Cerebellar cortex (tissue), 1 donor: ENCODE results near the gene SFRP2.
A peak's percentile ranks its signal among the peaks of the same experiment; 100 is the strongest.

Source experiments
- DNase-seq: peaks from one replicate; pipeline ENCODE4 v3.0.0-alpha.2; 2015; ENCODE audit warnings: low spot score

The SFRP2 gene

GRCh38 chr4:153794006-153794405, 5.1 kb upstream of the SFRP2 start:
- no peak for DNase-seq

DNA sequence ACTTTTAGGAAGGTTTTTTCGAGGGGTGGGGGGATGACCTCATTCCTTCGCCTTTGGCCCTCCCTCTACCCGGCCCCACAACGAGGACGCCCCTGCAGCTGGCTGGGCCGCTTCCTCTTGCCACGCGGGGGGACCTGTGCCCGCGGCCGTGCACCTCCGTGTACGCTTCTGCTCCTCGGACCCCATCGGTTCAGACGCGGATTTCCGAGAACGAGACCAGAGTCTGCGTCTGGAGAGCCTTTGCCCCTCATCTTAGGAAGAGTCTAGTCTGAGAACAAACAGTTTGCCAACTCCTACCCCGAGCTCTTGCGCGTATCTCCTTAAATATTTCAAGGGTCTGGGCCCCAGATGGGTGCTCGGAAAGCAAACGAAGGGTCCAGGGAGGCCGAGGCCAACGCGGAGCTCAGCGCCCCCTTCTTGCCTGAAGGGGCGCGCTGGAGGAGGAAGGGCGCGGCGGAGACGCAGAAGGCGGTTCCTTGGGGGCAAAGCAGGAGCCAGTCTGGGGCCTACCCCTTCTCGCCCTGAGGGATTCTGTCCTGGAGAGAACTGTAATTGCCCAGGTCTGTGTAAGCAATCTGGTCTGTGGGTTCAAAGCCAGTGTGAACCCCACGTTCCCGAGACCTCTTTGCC, 3.9 kb upstream of the SFRP2 start:
- DNase-seq = no peak

DNA sequence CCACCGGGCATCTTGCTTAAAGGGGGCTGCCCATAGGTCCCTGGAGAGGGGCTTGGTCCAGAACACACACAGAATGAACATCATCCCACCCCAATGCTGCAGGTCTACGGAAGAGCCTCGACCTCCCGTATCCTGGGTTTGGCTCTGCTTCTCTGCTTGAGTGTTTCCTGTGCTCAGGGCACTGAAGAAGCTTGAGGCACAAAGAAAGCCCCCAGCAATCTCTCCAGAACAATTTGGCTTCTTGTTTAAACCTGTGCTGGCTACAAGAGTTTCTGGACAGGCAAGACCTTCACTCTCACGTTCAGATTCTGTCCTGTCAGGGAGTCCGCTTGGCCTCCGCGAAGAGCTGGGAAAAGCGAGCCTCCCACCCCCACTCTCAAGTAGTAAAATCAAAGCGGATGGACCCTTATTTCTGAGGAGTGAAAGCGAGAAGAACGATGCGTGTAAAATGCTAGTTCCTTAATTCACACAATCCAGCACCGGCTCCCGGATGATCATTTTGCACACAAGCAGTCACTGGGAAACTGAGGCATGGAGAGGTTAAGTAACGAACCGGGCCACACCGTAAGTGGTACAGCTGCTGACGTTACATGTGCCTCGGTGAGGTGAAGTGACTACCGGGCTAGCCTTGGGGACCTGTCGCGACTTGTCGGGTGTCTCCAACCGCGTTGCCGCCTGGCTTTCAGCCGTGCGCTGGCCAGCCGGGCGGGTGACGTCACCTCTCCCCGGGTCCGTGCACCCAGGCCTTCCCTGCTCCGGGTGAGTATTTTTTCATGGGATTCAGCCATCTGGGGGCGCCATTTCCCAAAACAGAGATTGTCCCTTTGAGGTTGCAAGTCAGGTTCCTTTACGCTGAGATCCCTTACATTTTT, 3.1 kb upstream of the SFRP2 start:
- DNase-seq = peak; percentile 7

- no peak for DNase-seq
These were observed 2.2 kb upstream of the SFRP2 start for GRCh38 chr4:153790962-153791551.

DNA sequence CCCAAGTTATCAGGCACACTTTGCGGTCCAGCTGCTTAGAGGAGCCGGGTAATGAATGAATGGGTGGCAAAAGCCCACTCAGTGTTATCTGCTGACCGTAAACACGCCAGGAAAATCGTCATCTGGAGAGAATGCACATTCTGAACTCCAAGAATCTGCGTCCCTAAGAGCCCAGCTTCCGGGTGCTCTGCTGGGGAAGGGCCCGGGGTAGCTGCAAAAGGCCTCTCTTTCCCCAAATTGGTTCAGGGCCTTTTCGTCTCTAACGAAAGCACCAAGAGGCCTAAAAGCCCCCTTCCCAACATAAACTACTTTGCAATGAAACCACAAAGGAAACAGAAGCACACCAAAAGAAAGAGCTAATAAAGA, 1.6 kb upstream of the SFRP2 start:
- DNase-seq = no peak

GRCh38 chr4:153789741-153790499, 1.0 kb upstream of the SFRP2 start:
- DNase-seq = no peak

GRCh38 chr4:153788051-153788412, 851 bp downstream of the SFRP2 start:
- no peak for DNase-seq

DNA sequence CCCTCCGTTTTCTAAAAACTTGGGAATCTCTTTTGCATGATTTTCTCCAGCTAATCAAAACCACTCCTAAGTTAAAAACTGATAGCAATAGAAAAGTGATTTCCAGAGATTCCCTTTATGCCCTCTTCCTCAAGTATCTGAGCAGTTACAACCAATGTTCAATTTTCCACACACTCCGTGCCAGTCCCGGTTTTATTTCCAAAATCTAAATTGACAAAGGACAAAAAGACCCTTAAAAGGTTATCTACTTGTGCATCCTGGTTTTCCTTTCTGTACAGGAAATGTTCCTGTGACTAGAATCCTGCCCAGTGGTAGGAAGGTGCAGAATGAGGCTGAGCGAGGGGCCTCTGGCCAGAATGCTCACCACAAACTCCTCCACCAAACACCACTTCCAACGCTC, 1.3 kb downstream of the SFRP2 start:
- no peak for DNase-seq

DNA sequence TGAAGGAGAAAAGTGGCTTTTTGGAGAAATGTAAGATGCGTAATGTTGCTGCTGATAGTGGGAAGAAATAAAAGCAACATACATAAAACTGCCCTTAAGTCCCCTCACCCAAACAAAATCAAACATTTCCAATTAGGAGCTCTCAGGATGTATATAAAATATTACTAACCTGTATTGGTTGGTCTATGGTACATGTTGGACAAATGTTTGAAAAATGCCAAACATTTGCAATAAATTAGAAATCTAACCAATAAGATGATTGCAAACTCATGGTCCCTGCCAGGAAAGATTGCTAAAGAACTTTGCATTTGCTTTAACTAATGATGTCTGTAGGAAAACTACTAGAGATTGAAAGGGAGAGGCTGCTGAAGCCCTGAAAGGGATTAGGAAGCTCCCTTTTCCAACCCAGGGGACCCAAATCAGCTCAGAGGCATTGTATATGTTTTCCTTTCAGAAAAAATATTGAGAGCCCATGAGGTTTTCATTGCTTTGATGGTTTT, 1.8 kb downstream of the SFRP2 start:
- no peak for DNase-seq

DNA sequence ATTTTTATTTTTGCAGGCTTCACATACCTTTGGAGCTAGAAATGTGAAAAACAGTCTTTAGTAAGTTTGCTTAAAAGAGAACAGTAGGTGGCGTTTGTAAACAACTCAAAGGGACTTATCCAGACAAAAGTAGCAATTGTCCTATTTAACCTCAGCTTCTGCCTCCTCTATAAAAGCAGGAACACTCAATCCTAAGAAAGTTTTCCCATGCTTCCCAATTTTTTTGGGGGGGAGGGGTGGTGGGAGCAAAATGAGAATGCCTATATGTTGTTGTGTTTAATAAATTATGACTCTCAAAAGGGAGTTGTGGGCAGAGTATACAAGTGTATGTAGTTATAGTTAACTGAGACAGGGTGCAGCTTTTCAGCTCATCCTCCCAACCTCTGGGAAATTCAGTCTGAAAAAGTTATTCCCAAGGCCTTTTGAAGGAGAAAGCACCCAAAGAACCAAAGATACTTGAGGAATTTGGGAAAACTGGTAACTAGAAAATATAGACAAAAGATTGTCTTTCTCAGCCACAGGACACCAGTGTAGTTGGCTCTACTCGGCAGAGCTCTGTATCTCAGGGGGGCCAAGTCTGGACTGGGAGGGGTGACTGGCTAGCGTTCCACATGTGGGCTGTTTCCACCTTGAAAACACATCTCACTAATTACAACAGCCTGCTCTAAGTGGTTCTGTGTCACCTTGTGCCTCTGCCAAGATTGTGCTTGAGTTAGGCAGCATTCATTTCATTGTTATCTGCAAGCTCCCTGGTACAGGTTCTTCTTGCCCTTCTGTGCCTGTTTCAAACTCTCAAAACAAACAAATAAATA, 2.8 kb downstream of the SFRP2 start:
- DNase-seq = peak; percentile 19

DNA sequence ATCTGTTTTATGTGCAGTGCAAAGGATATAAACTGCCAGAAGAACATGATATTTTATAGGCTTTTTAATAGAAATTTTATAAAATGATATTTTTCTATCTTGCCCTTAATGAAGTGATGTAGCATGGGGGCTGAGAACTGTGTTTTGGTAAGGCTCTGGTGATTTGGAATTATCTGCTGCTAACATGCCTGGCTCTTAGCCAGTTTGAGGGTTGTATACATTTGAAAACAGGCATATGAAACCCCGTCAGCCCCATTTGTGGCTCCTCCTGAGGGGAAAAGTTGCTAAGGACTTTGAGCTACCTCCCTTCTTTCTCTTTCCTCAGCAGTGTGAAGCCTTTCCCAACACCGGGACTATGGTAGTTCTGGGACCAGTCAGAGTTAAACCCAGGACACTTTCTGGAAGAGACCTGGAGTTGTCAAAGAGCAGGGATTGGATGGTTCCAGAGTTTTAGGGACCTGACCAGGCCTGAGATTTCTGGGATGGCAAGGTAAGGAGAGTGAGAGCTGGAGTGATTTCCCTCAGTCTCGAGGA, 4.7 kb downstream of the SFRP2 start:
- no peak for DNase-seq

DNA sequence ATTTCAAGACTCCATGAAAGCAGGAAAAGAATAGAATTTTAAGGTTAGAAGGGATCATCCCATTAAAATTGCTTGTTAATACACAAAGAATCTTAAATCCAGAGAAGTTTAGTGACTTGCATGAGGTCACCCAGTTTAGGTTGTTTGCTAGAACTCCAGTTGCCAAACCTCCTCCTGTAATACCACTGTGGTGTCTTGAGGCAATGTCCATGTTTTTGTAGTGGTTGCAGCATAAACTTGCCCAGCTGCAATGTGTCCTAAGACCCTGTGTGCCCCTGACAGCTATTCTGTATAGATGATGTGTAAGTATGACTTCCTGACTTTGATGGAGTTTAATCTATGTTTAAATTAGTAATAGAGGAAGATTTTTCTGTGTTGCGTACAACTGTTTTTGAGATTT, 6.3 kb downstream of the SFRP2 start:
- DNase-seq = no peak

GRCh38 chr4:153781717-153782416, 7.0 kb downstream of the SFRP2 start:
- DNase-seq = no peak

- DNase-seq = no peak
These were observed 7.6 kb downstream of the SFRP2 start for GRCh38 chr4:153781280-153781679.

DNA sequence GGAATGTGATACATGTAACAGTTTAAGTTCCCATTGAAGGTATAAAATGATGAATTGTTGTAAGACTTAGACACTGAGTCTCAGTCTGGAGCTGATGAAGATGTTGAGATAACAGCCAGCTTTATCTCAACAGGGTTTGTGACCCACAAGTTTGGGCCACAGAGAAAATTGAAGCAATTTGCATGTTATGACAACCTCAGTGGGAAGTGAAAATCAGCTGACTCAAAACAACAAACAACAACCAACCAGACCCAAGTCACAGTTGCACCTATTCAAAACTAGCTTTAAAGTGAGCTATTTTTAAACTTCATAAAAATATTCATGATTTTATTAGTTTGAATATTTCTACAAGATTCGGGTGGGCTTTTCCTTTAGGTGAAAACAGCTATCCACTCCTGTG, 8.0 kb downstream of the SFRP2 start:
- DNase-seq = no peak

- DNase-seq = no peak
These were observed 8.7 kb downstream of the SFRP2 start for GRCh38 chr4:153780221-153780620.

DNA sequence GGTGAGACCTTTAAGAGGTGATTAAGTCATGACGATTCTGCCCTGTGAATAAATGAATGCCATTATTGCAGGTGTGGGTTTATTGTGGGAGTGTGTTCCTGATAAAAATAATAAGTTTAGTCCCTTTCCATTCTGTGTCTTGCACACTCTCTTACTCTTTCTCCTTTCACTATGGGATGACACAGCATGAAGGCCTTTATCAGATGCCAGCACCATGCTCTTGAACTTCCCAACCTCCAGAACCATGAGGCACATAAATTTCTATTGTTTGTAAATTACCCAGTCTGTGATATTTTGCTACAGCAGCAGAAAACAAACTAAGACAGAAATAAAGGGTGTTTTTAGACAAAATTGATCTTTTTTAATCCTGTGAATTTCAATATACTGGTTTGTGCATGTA, 10.5 kb downstream of the SFRP2 start:
- no peak for DNase-seq

- no peak for DNase-seq
These were observed 11.5 kb downstream of the SFRP2 start for GRCh38 chr4:153777421-153777820.

- no peak for DNase-seq
These were observed 12.3 kb downstream of the SFRP2 start for GRCh38 chr4:153776601-153777000.

DNA sequence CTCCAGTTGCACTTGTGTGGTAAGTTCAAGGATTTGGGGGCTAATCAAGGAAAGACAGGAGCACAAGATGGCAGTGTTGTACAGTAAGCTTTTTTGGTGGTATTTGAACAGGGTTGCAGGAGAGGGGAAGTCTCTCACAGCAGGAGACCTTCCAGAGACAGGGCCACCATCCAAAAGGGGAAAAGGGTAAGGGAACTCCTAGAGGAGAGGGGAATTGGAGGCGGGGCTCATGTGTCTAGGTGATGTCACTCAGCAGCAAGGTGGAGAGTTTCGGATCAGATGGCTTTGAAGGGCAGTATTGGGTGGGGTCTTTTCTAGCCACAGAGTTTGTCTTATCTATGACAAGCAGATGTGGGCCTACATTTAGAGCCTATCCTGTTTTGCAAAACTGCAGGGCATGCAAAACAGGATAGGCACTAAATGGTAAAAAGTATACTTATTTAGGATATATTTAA, 15.6 kb downstream of the SFRP2 start:
- no peak for DNase-seq

DNA sequence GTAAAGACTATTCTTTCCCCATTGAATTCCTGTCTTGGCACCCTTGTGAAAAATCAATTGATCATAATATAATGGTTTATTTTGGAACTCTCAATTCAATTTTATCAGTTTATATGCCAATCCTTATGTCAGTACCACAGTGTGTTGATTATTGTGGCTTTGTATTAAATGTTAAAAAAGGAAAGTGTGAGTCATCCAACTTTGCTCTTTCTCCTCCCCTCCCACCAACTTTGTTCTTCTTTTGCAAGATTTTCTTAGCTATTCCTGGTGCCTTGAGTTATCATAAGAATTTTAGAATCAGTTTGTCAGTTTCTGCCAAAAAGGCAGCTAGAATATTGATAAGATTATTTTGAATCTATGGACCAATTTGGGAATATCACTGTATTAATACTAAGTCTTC, 17.8 kb downstream of the SFRP2 start:
- no peak for DNase-seq
